GM18508 (cell line): ENCODE results near the gene FBP1.
"Not testable (repeated sequence)": the region's sequence is repeated elsewhere in the genome, so short reads cannot be mapped to it uniquely, and the experiment has no call there.

Experiments
- ATAC-seq: cut with Tn5 transposase; IDR thresholded peaks from one replicate; pipeline ENCODE4 v1.9.1; 2021; ENCODE audit warnings: moderate number of reproducible peaks; ENCODE audit not compliant: insufficient read depth, unreplicated experiment

Gene FBP1

GRCh38 chr9:94586316-94586715, 53.0 kb downstream of the FBP1 start:
- no peak for ATAC-seq

- ATAC-seq: no peak
These were observed 54.8 kb downstream of the FBP1 start for GRCh38 chr9:94584555-94584954.

GRCh38 chr9:94581728-94582127, 57.6 kb downstream of the FBP1 start:
- no peak for ATAC-seq

- ATAC-seq: no peak
These were observed 61.7 kb downstream of the FBP1 start for GRCh38 chr9:94577571-94577970.

GRCh38 chr9:94577036-94577435, 62.3 kb downstream of the FBP1 start:
- ATAC-seq: no peak

- ATAC-seq: no peak
These were observed 63.2 kb downstream of the FBP1 start for GRCh38 chr9:94576131-94576530.

- no peak for ATAC-seq
These were observed 70.2 kb downstream of the FBP1 start for GRCh38 chr9:94568972-94569712.

- no peak for ATAC-seq
These were observed 70.9 kb downstream of the FBP1 start for GRCh38 chr9:94568250-94568889.

- no peak for ATAC-seq
These were observed 72.0 kb downstream of the FBP1 start for GRCh38 chr9:94567271-94567670.

GRCh38 chr9:94566550-94566949, 72.8 kb downstream of the FBP1 start:
- no peak for ATAC-seq

GRCh38 chr9:94564279-94564678, 75.0 kb downstream of the FBP1 start:
- not testable (repeated sequence) for ATAC-seq

- ATAC-seq: no peak
These were observed 75.8 kb downstream of the FBP1 start for GRCh38 chr9:94563548-94563947.

- ATAC-seq: no peak
These were observed 79.1 kb downstream of the FBP1 start for GRCh38 chr9:94560237-94560636.

GRCh38 chr9:94557376-94557775, 81.9 kb downstream of the FBP1 start:
- no peak for ATAC-seq

- no peak for ATAC-seq
These were observed 84.6 kb downstream of the FBP1 start, which contains the start of gene PCAT7 for GRCh38 chr9:94554439-94555331. TSS of gene PCAT7 (plus strand) at chr9:94555083.

GRCh38 chr9:94554078-94554438, 85.3 kb downstream of the FBP1 start:
- ATAC-seq: no peak
